ENCODE measurements around the gene DPF1.

DNA sequence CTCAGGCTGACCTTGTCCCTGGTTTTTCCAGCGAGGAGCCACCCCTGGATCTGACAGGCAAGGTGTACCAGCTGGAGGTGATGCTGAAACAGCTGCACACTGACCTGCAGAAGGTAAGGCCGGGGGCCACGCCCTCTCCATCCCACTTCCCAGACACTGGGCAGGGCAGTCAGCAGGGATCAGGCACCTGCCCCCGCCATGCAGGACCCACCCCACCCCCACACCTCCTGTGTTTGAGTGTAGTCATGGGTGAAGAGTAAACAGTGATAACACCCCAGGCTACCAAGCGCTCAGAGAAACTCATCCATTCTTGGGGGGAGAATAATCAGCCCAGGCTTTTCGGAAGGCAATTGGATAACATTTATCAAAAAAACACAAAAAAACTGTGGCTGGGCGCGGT, 19.9 kb downstream of the DPF1 start:
- TF ChIP-seq, protein P1, sequence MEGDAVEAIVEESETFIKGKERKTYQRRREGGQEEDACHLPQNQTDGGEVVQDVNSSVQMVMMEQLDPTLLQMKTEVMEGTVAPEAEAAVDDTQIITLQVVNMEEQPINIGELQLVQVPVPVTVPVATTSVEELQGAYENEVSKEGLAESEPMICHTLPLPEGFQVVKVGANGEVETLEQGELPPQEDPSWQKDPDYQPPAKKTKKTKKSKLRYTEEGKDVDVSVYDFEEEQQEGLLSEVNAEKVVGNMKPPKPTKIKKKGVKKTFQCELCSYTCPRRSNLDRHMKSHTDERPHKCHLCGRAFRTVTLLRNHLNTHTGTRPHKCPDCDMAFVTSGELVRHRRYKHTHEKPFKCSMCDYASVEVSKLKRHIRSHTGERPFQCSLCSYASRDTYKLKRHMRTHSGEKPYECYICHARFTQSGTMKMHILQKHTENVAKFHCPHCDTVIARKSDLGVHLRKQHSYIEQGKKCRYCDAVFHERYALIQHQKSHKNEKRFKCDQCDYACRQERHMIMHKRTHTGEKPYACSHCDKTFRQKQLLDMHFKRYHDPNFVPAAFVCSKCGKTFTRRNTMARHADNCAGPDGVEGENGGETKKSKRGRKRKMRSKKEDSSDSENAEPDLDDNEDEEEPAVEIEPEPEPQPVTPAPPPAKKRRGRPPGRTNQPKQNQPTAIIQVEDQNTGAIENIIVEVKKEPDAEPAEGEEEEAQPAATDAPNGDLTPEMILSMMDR (conservative IDR thresholded peaks at IDR 0.05 in 1 of 2, IDR thresholded peaks at IDR 0.05 in 1 of 2; ENCODE audit: low read depth in 1 of 2, low read length in 2 of 2): no peak
- no peak for TF ChIP-seq EZH2 (IDR thresholded peaks at IDR 0.05; ENCODE audit: low read length, missing control alignments)
